GM21515 (cell line): ENCODE data around the gene MED12.

Experiments
- ATAC-seq: cut with Tn5 transposase; IDR thresholded peaks from one replicate; pipeline ENCODE4 v1.9.1; 2021; ENCODE audit not compliant: unreplicated experiment

The MED12 gene

GRCh38 chrX:71107245-71107644 is 11.2 kb upstream of the MED12 start:
- no peak for ATAC-seq

DNA sequence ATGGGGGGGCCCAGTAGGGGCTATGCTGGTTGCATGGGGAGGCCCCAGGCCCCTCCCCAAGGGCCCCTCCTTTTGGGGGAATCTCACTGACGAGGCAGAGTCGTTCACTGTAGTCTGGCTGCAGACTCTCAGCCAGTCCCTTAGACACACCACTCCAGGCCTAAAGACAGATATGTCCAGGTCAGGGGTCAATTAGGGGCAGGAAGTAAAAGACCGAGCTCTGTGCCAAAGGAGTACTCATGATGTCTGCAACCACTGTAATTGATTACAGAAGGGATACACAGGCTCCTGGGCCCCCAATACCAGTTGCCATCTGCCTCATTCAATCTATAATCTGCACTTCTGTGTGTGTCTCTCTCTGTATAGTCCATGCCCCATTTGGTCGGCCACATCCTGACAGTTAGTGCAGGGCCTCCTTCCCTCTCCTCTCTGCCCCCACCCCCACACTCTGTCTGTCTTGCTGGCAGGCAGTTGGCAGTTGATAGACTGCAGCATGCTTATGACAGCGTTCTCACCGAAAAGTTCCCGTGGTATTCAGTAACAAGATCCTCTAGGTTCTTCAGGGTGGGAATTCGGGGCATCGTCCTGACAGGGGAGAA is 10.5 kb upstream of the MED12 start:
- ATAC-seq: no peak

- no peak for ATAC-seq
Observed at GRCh38 chrX:71109051-71109450, 9.3 kb upstream of the MED12 start.

DNA sequence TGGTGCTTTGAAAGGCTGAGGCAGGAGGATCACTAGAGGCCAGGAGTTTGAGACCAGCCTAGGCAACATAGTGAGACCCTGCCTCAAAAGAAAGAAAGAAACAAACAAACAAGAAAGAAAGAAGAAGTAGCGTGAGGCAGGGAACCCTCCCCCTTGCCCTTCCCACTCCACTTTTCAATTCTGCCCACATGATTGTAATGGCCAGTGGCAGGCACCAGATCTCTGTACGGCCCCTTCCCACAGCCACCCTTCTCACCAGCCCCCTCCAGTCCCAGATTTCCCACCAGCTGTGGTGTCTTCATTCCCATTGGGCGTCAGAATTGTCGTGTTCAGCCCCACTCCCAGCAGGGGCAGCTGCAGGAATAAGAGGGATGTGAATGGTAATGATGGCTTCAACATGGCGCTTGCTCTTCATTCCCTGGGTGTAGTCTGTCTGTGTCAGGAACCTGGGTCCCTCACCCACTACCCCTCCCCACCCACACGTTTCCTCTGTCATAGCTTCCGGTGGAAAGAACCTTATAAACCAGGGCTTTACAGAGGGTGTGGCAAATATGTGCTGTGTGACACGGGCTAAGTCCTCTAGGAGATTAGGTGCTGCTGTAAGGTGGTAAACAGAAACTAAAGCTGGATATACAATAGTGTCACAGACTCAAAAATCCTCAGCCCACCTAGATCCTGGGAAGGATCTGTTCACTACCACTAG is 7.1 kb upstream of the MED12 start, which contains the start of gene IL2RG:
IL2RG (minus strand) TSS at position 437 of the 703 bp plus-strand sequence; CDS start at position 399, 38 bp downstream.
- peak; percentile 88 for ATAC-seq

- peak; percentile 6 for ATAC-seq
Observed at GRCh38 chrX:71111921-71112431, 6.4 kb upstream of the MED12 start.

- ATAC-seq: no peak
Observed at GRCh38 chrX:71117358-71117757, 1.0 kb upstream of the MED12 start.

GRCh38 chrX:71118985-71119535 is 664 bp downstream of the MED12 start:
- no peak for ATAC-seq

- no peak for ATAC-seq
Observed at GRCh38 chrX:71128166-71128833, 9.9 kb downstream of the MED12 start.

GRCh38 chrX:71128915-71129765 is 10.7 kb downstream of the MED12 start:
- ATAC-seq: no peak

DNA sequence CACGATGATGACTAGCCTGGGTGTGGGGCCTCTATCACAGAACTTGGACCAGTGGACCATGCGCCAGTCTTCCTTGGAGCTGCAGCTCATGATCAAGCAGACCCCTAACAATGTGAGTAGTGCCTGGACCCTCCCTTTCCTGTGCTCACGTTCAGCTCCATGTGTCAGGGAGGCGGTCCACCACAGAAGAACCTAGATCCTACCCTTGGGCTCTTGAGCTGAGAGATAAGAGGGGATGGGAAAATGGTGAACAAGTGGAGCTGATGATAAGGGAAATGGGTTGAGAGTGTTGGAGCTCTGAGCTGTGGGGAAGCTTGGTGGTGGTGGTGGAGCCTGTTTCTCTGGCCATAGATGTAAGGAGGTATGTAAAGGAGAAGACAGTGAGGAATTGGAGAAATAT is 13.1 kb downstream of the MED12 start:
- no peak for ATAC-seq

- ATAC-seq: no peak
Observed at GRCh38 chrX:71140440-71140839, 22.0 kb downstream of the MED12 start.

GRCh38 chrX:71143508-71143907 is 25.1 kb downstream of the MED12 start:
- no peak for ATAC-seq

DNA sequence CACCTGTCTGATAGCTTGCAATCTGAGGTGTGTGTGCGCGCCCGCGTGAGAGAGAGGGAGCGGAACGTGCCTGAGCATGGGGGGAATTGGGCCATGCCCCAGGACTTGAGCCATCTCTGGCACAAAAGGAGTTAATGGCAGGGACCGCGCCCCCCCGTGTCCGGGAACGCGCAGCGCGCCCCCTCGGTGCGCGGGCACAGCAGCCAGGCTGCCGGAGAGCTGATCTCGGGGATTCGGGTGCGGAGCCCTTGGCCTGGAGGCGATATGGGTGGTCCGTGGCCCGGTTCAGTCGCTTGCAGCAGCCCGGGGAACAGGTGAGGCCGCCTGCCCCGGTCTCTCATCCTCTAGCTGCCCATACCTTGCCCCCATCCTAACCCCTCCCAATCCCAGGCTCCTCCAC is 26.3 kb downstream of the MED12 start, which contains the start of gene NLGN3:
NLGN3 (plus strand) TSS at position 191 of the 400 bp plus-strand sequence. CDS start 2,909 bp downstream, outside the sequence.
- no peak for ATAC-seq

DNA sequence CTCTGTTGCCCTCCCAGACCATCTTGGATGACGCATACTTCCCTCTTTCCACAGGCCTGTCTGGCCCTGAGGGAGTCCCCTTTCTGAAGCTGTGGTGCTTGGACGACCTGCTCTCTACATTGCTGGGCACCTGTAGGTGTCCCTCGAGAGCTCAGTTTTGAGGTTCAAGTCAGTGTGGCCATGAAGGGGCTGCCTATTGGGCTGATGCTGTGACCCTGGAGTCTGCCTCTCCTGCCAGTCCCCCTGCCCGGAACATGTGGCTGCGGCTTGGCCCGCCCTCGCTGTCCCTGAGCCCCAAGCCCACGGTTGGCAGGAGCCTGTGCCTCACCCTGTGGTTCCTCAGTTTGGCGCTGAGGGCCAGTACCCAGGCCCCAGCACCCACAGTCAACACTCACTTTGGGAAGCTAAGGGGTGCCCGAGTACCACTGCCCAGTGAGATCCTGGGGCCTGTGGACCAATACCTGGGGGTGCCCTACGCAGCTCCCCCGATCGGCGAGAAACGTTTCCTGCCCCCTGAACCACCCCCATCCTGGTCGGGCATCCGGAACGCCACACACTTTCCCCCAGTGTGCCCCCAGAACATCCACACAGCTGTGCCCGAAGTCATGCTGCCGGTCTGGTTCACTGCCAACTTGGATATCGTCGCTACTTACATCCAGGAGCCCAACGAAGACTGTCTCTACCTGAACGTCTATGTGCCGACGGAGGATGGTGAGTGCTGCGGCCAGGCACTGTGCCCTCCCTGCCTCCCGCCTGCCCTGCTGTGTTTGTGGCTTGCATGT is 29.3 kb downstream of the MED12 start:
- ATAC-seq: no peak

- no peak for ATAC-seq
Observed at GRCh38 chrX:71148278-71148663, 29.9 kb downstream of the MED12 start.

GRCh38 chrX:71151366-71151765 is 33.0 kb downstream of the MED12 start:
- no peak for ATAC-seq

GRCh38 chrX:71154196-71154595 is 35.8 kb downstream of the MED12 start:
- ATAC-seq: no peak

- ATAC-seq: no peak
Observed at GRCh38 chrX:71154641-71155040, 36.2 kb downstream of the MED12 start.

DNA sequence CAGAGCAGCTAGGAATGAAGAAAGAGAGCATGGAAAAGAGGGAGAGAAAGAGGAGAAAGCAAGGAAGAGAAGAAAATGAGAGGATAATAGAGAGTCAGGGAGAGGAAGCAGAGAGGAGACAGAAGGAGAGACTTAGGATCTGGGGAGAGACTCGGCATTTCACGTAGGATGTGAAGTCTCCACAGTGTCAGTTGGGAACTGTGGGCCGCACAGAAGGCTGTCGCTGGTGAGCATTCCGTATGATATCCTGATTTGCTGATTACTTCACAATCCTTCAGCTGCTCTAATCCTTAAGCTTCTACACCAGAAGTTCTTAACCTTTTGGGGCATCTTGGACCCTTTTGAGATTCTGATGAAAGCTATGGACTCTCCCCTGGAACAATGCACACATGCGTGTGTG is 40.2 kb downstream of the MED12 start:
- ATAC-seq: no peak

DNA sequence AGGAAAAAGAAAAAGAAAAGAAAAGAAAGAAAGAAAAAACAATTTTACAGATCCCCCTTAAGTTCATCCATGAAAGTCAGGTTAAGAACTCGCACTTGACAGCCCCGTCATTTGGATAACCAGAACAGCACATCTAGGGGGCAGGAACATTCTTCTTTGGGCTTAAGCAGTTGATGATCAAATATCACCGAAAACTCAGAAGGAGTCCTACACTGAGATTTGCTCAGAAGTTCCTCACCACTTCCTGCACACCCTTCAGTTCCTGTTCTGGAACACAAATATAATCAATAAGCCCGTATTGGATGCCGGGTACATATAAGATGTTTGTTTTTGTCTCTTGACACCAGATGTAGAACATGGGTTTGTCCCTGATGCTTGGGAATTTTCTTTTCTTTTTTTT is 40.9 kb downstream of the MED12 start:
- ATAC-seq: no peak
